SK-N-MC (cell line): ENCODE measurements around the gene INPP5D.

Experiments used
- EZH2 ChIP-seq: fragments of 200-600 bp; sonication (generic); IDR thresholded peaks from one replicate; pipeline ENCODE4 v1.6.1; 2017; ENCODE audit warnings: antibody characterized with exemption
- POLR2AphosphoS5 ChIP-seq: IDR thresholded peaks from 2 replicates; pipeline ENCODE4 v1.6.1; 2012; ENCODE audit warnings: mild to moderate bottlenecking, low read depth, low read length, borderline replicate concordance

- no peak for TF ChIP-seq POLR2AphosphoS5
- TF ChIP-seq EZH2, result no peak
These were observed 195.9 kb downstream of the INPP5D start for GRCh38 chr2:233256048-233256447.
